GM23248 (cell line): ENCODE results near the gene CSPG4. TPM values are rescaled to one million over a fixed set of nuclear protein-coding genes. Genes with fewer than 3 reads are reported as not detected.

Experiments
- DNase-seq: peaks from one replicate; pipeline ENCODE4 v3.0.0-alpha.2; 2015
- H2AFZ ChIP-seq: fragments of 200-600 bp; sonication (generic); 2 replicates; pipeline ENCODE4 v1.6.1; 2016; ENCODE audit warnings: antibody characterized with exemption
- H3F3A ChIP-seq: fragments of 200-600 bp; sonication (generic); 2 replicates; pipeline ENCODE4 v1.6.1; 2016; ENCODE audit warnings: mild to moderate bottlenecking, antibody characterized with exemption, mixed run types; ENCODE audit not compliant: insufficient read depth
- H3K27ac ChIP-seq: fragments of 200-600 bp; sonication (generic); 2 replicates; pipeline ENCODE4 v1.5.1; 2016; ENCODE audit warnings: mild to moderate bottlenecking
- H3K27me3 ChIP-seq: fragments of 200-600 bp; sonication (generic); replicated peaks from 2 replicates; pipeline ENCODE4 v1.6.1; 2016; ENCODE audit warnings: mild to moderate bottlenecking; ENCODE audit not compliant: insufficient read depth
- H3K36me3 ChIP-seq: fragments of 200-600 bp; sonication (generic); 2 replicates; pipeline ENCODE4 v1.6.1; 2016; ENCODE audit warnings: low read depth, mild to moderate bottlenecking
- H3K4me1 ChIP-seq: fragments of 200-600 bp; sonication (generic); 2 replicates; pipeline ENCODE4 v1.6.1; 2016; ENCODE audit warnings: mild to moderate bottlenecking; ENCODE audit not compliant: insufficient read depth
- H3K4me2 ChIP-seq: fragments of 200-600 bp; sonication (generic); one replicate; pipeline ENCODE4 v1.6.1; 2016; ENCODE audit warnings: mild to moderate bottlenecking; ENCODE audit not compliant: unreplicated experiment
- H3K4me3 ChIP-seq: fragments of 200-600 bp; sonication (generic); 2 replicates; pipeline ENCODE4 v1.5.1; 2016; ENCODE audit warnings: mild to moderate bottlenecking
- H3K79me2 ChIP-seq: fragments of 200-600 bp; sonication (generic); 2 replicates; pipeline ENCODE4 v1.6.1; 2016; ENCODE audit warnings: mild to moderate bottlenecking; ENCODE audit not compliant: insufficient read depth
- H3K9ac ChIP-seq: fragments of 200-600 bp; sonication (generic); 2 replicates; pipeline ENCODE4 v1.6.1; 2016; ENCODE audit warnings: mild to moderate bottlenecking
- H3K9me2 ChIP-seq: fragments of 200-600 bp; sonication (generic); 2 replicates; pipeline ENCODE4 v1.6.1; 2016; ENCODE audit warnings: mixed run types, mild to moderate bottlenecking, moderate library complexity; ENCODE audit not compliant: insufficient read depth
- H3K9me3 ChIP-seq: fragments of 200-600 bp; sonication (generic); one replicate; pipeline ENCODE4 v1.6.1; 2017; ENCODE audit warnings: low read depth
- H4K20me1 ChIP-seq: fragments of 200-600 bp; sonication (generic); 2 replicates; pipeline ENCODE4 v1.6.0; 2016; ENCODE audit not compliant: insufficient read depth
- EZH2 ChIP-seq: fragments of 200-600 bp; sonication (generic); IDR thresholded peaks from 2 replicates; pipeline ENCODE4 v1.6.1; 2018; ENCODE audit warnings: antibody characterized with exemption, mild to moderate bottlenecking; ENCODE audit not compliant: insufficient read depth, poor library complexity, severe bottlenecking
- EZH2phosphoT487 ChIP-seq: fragments of 200-600 bp; sonication (generic); IDR thresholded peaks from 2 replicates; pipeline ENCODE4 v1.6.1; 2018; ENCODE audit warnings: antibody characterized with exemption, moderate library complexity, mild to moderate bottlenecking, low read depth; ENCODE audit not compliant: insufficient read depth
- WGBS, 2 experiments: methylation state at CpG; one replicate each; pipeline ENCODE4 v1.1.6; 2015 to 2017; ENCODE audit warnings: low lambda C conversion rate in 2 of 2, low coverage in 1 of 2; ENCODE audit errors: missing lambda C conversion rate in 2 of 2; 5-methylcytosine and 5-hydroxymethylcytosine counted together
- in situ Hi-C: fragments of 300-500 bp; cut with MboI; formaldehyde crosslinking; loops from 2 replicates; pipeline ENCODE4 v1.15.0; 2020
- polyA plus RNA-seq: library from polyadenylated mRNA; unstranded; fragments of >200 nt; fragmentation: Nextera tagmentation; extraction: Ambion mirVana; gene quantifications from 2 replicates; pipeline ENCODE4 v1.2.1, GENCODE V29; 2016
- total RNA-seq: library from RNA; depleted of rRNA; stranded (reverse); fragments of >200 nt; shearing (Covaris generic); gene quantifications from 2 replicates; pipeline ENCODE4 v1.2.3, GENCODE V29; 2014

The CSPG4 gene
- total and polyA plus RNA-seq, 2 experiments from 2014 or later: 5.3 to 25.8 TPM

DNA sequence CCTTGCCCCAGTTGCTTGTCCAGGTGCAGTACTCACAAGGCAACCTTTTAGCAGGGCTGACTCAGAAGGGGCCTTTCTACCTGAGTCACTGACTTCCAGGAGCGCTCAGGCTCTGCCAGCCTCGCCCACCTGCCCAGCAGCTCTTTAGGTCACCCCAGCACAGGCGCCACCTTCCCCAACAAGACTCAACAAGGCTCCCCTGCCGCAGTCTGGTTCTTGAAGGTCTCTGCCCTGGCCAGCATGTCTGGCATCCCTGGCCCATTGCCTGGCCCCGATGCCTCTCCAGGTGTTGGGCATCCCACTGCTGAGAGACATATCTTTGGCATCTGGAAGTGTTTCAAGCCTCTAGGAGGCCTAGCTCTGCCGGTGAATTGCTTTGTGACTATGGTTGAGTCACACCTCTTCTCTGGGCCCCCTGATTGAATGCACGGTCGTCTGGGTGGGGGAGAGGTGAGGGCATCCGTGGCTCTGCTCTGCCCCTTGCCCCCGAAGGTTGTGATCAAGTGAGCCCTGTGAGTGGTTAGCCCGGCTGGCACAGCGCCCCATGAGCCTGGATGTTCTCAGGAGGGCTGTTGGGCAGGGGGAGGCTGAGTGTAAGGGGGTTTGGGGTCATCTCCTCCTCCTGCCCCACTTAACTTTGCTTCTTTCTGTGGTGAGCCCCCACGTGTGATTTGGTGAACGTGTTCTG, 43.3 kb downstream of the CSPG4 start:
- in situ Hi-C loops: no loop called here
- H3K27ac ChIP-seq: no peak overlapping the region
- DNase-seq: peak; percentile 64
- H4K20me1 ChIP-seq: no peaks in the 10 kb centered on the region
- no peaks in the 10 kb centered on the region for H3K9me2 ChIP-seq
- 0 out of 2 replicates have a peak overlapping the region, but pooled peaks have one; percentile 4 for H3K9ac ChIP-seq
- H3F3A ChIP-seq: peaks cover 38% of the 10 kb centered on the region
- no peak overlapping the region for H3K4me3 ChIP-seq
- no peak overlapping the region for H2AFZ ChIP-seq
- WGBS, 2 experiments: 74 to 75% methylated on average over 14 of the region's 14 CpGs
- TF ChIP-seq EZH2 (no peak), EZH2phosphoT487 (no peak)
- peaks cover 4% of the 10 kb centered on the region; the same call in 1 of the 2 replicates for H3K79me2 ChIP-seq
- peaks cover 54% of the 10 kb centered on the region for H3K4me1 ChIP-seq
- no peaks in the 10 kb centered on the region for H3K36me3 ChIP-seq
- H3K9me3 ChIP-seq: no peaks in the 10 kb centered on the region
- no peaks in the 10 kb centered on the region for H3K27me3 ChIP-seq
- H3K4me2 ChIP-seq: no peak overlapping the region

DNA sequence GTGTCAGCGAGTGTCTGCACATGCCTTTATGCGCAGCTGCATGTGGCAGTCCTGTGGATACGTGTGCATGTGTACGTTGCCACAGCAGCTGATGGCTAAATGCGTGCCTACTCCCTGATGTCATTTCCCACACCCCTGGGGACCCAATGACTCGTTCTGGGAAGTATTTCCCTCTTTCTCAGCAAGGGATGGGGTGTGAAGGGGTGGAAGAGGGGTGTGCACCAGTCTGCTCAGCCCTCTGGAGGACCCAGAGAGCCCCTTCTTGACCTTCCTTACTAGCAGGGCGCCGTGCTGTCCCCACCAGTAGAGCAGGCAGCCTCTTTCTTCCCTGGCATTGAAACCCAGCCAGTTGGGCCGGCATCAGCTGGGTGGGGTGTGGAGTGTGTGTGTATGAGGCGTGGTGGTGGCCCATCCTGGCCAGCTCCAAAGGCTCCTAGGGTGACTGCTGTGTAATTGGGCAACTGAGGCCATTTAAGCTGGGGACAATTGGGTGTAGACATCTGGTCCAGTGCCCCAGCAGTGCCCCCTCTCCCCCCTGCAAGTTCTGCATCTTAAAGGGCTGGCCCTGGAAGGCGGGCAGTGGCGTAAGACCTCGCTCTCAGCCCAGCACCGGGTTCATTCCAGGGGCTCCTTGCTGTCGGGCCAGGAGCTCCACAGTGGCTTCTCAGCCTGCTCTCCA, 45.7 kb downstream of the CSPG4 start:
- H4K20me1 ChIP-seq: no peaks in the 10 kb centered on the region
- H3K27ac ChIP-seq: peak overlapping the region; percentile 100
- DNase-seq: peak; percentile 100
- no peaks in the 10 kb centered on the region for H3K9me2 ChIP-seq
- H3K36me3 ChIP-seq: no peaks in the 10 kb centered on the region
- peaks cover 17% of the 10 kb centered on the region for H3K79me2 ChIP-seq
- H3K9ac ChIP-seq: peak overlapping the region; percentile 96
- TF ChIP-seq EZH2phosphoT487: no peak
- no peak for TF ChIP-seq EZH2
- peaks cover 34% of the 10 kb centered on the region for H3K4me1 ChIP-seq
- H3K4me3 ChIP-seq: peak overlapping the region; percentile 18; the same call in 1 of the 2 replicates
- H3K9me3 ChIP-seq: no peaks in the 10 kb centered on the region
- no peak overlapping the region for H2AFZ ChIP-seq
- in situ Hi-C loops: no loop called here
- WGBS, 2 experiments: 13 to 15% methylated on average over 15 of the region's 15 CpGs
- H3K27me3 ChIP-seq: no peaks in the 10 kb centered on the region
- peaks cover 28% of the 10 kb centered on the region for H3F3A ChIP-seq
- H3K4me2 ChIP-seq: peak overlapping the region; percentile 72

GRCh38 chr15:75663931-75664421, 48.7 kb downstream of the CSPG4 start:
- Histone ChIP-seq H3K9ac (no peak overlapping the region), H3K4me3 (no peak overlapping the region), H3K27me3 (no peaks in the 10 kb centered on the region), H3K36me3 (no peaks in the 10 kb centered on the region), H3K79me2 (peaks cover 19% of the 10 kb centered on the region), H3K4me2 (no peak overlapping the region), H3K9me2 (no peaks in the 10 kb centered on the region), H3K27ac (no peak overlapping the region), H3K9me3 (no peaks in the 10 kb centered on the region), H3F3A (peaks cover 44% of the 10 kb centered on the region), H4K20me1 (no peaks in the 10 kb centered on the region), H2AFZ (no peak overlapping the region), H3K4me1 (peaks cover 53% of the 10 kb centered on the region)
- in situ Hi-C loops: no loop called here
- WGBS, 2 experiments: 80 to 84% methylated on average over 11 of the region's 11 CpGs
- no peak for DNase-seq
- no peak for TF ChIP-seq EZH2
- no peak for TF ChIP-seq EZH2phosphoT487

DNA sequence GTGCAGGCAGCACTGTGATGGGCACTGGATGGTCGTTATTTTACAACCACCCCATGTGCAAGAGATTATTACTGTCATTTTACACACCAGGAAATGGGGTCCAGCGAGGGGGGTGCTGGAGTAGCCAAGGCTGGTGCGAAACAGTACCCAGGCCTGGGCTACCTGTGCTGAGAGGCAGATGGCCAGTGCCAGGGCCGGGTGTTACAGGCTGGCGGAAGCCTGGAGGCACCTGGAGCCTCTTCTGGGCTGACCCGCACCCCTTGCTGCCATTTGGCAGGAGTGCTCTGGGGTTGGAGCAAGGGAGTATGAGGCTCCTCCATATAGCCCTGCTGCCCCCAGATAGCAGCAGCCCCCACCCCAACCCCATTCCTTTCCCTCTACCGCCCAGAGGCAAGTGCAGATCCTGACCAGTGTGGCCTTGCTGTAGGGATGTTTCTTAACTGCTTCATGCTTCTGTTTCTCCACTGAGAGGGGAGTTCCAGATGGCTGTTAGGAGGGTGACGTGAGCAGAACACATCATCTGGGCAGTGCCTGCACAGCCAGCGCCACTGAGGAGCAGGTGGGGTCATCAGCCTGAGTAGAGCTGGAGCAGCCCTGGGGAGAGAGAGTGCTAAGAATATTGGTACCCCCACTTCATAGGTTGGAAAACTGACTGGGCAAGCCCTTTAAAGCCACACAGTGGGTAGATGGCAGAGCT, 49.7 kb downstream of the CSPG4 start:
- TF ChIP-seq EZH2phosphoT487 (no peak), EZH2 (no peak)
- no peak for DNase-seq

More for the DNA sequence above, 49.7 kb downstream of the CSPG4 start:
- no peaks in the 10 kb centered on the region for H4K20me1 ChIP-seq
- H3K4me3 ChIP-seq: no peak overlapping the region
- no peaks in the 10 kb centered on the region for H3K9me3 ChIP-seq
- H3K9me2 ChIP-seq: no peaks in the 10 kb centered on the region
- H3F3A ChIP-seq: peaks cover 54% of the 10 kb centered on the region
- peaks cover 29% of the 10 kb centered on the region for H3K79me2 ChIP-seq
- WGBS, 2 experiments: 77 to 84% methylated on average over 6 to 9 of the region's 9 CpGs
- no peak overlapping the region for H2AFZ ChIP-seq
- H3K27ac ChIP-seq: no peak overlapping the region
- H3K9ac ChIP-seq: no peak overlapping the region
- H3K27me3 ChIP-seq: no peaks in the 10 kb centered on the region
- H3K4me1 ChIP-seq: peaks cover 49% of the 10 kb centered on the region
- no peaks in the 10 kb centered on the region for H3K36me3 ChIP-seq
- no peak overlapping the region for H3K4me2 ChIP-seq
- in situ Hi-C loops: no loop called here
